ENCODE data around the gene THADA. TPM values are rescaled to one million over a fixed set of nuclear protein-coding genes. Genes with fewer than 3 reads are reported as not detected.

The THADA gene
- total RNA-seq, 2 experiments from 2014 or later = 31.2 to 32.3 TPM

DNA sequence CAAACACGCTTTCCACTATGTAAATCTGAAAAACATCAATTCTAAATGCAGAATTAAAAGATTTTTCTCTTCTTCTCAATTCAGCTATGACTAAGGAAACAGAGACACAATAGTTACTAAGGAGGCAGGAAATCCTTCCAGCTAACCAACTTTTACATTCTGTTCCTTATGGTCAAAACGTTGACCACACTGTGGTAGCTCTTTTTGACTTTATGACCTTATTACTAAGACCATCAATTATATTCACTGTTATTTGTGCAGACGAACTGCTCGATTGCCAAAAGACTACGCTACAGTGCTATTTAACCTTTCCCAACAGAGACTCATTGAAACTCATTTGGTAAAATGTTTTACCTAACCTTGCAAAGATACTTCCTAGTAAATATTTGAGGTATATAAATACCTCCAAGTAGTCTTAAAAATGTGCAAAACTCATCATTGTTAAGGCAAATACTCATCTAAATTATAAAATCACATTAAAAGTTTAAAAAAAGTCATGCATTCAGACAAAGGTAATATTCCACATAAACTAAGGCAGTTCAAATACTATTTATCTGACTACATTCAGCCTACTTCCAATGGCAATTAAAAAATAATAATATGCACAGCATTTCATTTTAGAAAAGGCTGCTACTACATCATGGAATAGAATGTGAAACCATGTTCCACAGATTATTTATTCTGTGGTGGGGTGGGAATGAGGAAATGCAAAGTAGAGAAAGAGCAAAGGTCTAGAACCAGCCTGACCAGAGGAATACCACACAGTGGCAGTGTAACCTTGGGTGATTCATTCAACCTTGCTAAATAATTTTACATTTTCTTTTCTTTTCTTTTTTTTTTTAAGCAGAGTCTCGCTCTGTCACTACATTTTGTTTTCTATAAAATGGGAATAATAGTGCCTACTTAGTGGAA is 139.9 kb downstream of the THADA start:
- no peaks in the 10 kb centered on the region for H3K4me1 ChIP-seq (ENCODE audit: insufficient read depth, low read length, poor library complexity, severe bottlenecking)
- no peaks in the 10 kb centered on the region for H3K79me2 ChIP-seq (ENCODE audit: insufficient read depth, low read depth, low read length)
- CTCF ChIA-PET (ENCODE audit: unreplicated experiment) = no interaction called here
- H3K36me3 ChIP-seq (ENCODE audit: insufficient read depth, low read length) = no peaks in the 10 kb centered on the region
- no peaks in the 10 kb centered on the region for H3K9me3 ChIP-seq (ENCODE audit: low read length)
- no peak overlapping the region for H3K4me3 ChIP-seq (ENCODE audit: low read depth, low read length, poor library complexity, severe bottlenecking)
- intact Hi-C loops (cut with micrococcal nuclease; ENCODE audit: unreplicated experiment) = no loop called here
- H3K27ac ChIP-seq (ENCODE audit: low read depth, low read length, poor library complexity, severe bottlenecking) = no peak overlapping the region
- DNase-seq (ENCODE audit: low spot score) = no peak
- H3K4me2 ChIP-seq (ENCODE audit: low read length) = no peak overlapping the region
- H3K9me2 ChIP-seq (ENCODE audit: insufficient read depth, low read length) = no peaks in the 10 kb centered on the region
- H4K20me1 ChIP-seq (ENCODE audit: insufficient read depth, low read length) = no peaks in the 10 kb centered on the region
- POLR2A ChIA-PET = interaction anchor here (1.2 kb wide), 1 partner anchor 114 kb away, joined by 3 read pairs; no protein-coding TSS in a partner anchor
- BruUV-seq (replicated peaks) = no TSS peak
- no peak overlapping the region for H2AFZ ChIP-seq (ENCODE audit: low read length)
- TF ChIP-seq, protein P1, sequence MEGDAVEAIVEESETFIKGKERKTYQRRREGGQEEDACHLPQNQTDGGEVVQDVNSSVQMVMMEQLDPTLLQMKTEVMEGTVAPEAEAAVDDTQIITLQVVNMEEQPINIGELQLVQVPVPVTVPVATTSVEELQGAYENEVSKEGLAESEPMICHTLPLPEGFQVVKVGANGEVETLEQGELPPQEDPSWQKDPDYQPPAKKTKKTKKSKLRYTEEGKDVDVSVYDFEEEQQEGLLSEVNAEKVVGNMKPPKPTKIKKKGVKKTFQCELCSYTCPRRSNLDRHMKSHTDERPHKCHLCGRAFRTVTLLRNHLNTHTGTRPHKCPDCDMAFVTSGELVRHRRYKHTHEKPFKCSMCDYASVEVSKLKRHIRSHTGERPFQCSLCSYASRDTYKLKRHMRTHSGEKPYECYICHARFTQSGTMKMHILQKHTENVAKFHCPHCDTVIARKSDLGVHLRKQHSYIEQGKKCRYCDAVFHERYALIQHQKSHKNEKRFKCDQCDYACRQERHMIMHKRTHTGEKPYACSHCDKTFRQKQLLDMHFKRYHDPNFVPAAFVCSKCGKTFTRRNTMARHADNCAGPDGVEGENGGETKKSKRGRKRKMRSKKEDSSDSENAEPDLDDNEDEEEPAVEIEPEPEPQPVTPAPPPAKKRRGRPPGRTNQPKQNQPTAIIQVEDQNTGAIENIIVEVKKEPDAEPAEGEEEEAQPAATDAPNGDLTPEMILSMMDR (conservative IDR thresholded peaks at IDR 0.05; ENCODE audit: low read length) = no peak
- no peak for TF ChIP-seq EZH2phosphoT487 (IDR thresholded peaks at IDR 0.05; ENCODE audit: borderline replicate concordance, low read depth, low read length)

DNA sequence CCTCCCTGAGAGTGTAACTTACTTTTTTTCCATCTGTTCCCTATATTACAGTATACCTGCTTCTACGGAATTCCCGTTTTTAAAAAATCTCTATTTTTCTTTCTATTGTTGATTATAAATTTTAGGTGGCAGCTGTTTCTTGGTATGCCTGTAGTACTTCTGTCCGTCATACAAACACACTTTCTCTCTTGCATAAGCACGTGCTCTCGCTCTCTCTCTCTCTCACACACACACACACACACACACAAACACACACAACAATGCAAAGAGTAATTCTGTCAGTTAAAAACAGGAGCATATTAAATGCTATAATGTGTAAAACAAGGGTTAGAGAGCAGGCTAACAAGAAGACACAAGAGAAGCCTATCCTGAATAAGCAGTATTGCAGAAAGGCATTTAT is 140.5 kb downstream of the THADA start:
- Histone ChIP-seq H2AFZ (ENCODE audit: low read length) (no peak overlapping the region), H3K4me3 (ENCODE audit: low read depth, low read length, poor library complexity, severe bottlenecking) (no peak overlapping the region), H3K27ac (ENCODE audit: low read depth, low read length, poor library complexity, severe bottlenecking) (no peak overlapping the region), H3K36me3 (ENCODE audit: insufficient read depth, low read length) (no peaks in the 10 kb centered on the region), H3K9me3 (ENCODE audit: low read length) (no peaks in the 10 kb centered on the region), H4K20me1 (ENCODE audit: insufficient read depth, low read length) (no peaks in the 10 kb centered on the region), H3K4me1 (ENCODE audit: insufficient read depth, low read length, poor library complexity, severe bottlenecking) (peaks cover 3% of the 10 kb centered on the region), H3K4me2 (ENCODE audit: low read length) (no peak overlapping the region), H3K79me2 (ENCODE audit: insufficient read depth, low read depth, low read length) (no peaks in the 10 kb centered on the region), H3K9me2 (ENCODE audit: insufficient read depth, low read length) (no peaks in the 10 kb centered on the region)
- intact Hi-C loops (cut with micrococcal nuclease; ENCODE audit: unreplicated experiment) = no loop called here
- no peak for DNase-seq (ENCODE audit: low spot score)
- TF ChIP-seq, protein P1 (conservative IDR thresholded peaks at IDR 0.05; ENCODE audit: low read length) = no peak
- TF ChIP-seq EZH2phosphoT487 (IDR thresholded peaks at IDR 0.05; ENCODE audit: borderline replicate concordance, low read depth, low read length) = no peak
- POLR2A ChIA-PET = interaction anchor here (1.0 to 1.3 kb wide), 3 partner anchors 8 to 215 kb away, joined by 3 to 4 read pairs (median 3); no protein-coding TSS in a partner anchor
- CTCF ChIA-PET (ENCODE audit: unreplicated experiment) = no interaction called here
- no TSS peak for BruUV-seq (replicated peaks)

DNA sequence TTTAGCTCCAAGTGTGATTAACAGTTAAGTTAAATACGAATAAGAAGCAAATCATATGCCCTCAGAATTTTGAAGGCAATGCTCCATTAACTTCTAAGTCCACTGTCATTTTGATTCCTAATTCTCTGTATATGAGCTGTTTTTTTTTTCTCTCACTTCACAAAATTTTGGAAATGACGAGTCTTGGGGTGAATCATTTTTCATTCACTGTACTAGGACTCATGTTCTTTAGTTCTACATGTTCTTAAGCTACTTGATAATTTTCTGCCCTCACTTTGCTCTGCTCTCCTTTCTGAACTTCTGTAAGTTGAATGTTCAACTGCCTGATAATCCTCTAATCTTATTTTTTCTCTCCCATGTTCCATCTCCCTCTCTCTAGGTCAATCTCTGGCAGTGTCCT is 141.0 kb downstream of the THADA start:
- Histone ChIP-seq H3K36me3 (ENCODE audit: insufficient read depth, low read length) (no peaks in the 10 kb centered on the region), H3K27ac (ENCODE audit: low read depth, low read length, poor library complexity, severe bottlenecking) (no peak overlapping the region), H3K9me2 (ENCODE audit: insufficient read depth, low read length) (no peaks in the 10 kb centered on the region), H2AFZ (ENCODE audit: low read length) (no peak overlapping the region), H3K79me2 (ENCODE audit: insufficient read depth, low read depth, low read length) (no peaks in the 10 kb centered on the region), H4K20me1 (ENCODE audit: insufficient read depth, low read length) (no peaks in the 10 kb centered on the region), H3K9me3 (ENCODE audit: low read length) (no peaks in the 10 kb centered on the region), H3K4me1 (ENCODE audit: insufficient read depth, low read length, poor library complexity, severe bottlenecking) (peaks cover 3% of the 10 kb centered on the region), H3K4me3 (ENCODE audit: low read depth, low read length, poor library complexity, severe bottlenecking) (no peak overlapping the region), H3K4me2 (ENCODE audit: low read length) (no peak overlapping the region)
- BruUV-seq (replicated peaks) = no TSS peak
- intact Hi-C loops (cut with micrococcal nuclease; ENCODE audit: unreplicated experiment) = no loop called here
- ChIA-PET POLR2A (interaction anchor here (0.6 to 1.3 kb wide), 4 partner anchors 8 to 214 kb away, joined by 3 to 4 read pairs (median 3); no protein-coding TSS in a partner anchor), CTCF (ENCODE audit: unreplicated experiment) (no interaction called here)
- DNase-seq (ENCODE audit: low spot score) = no peak
- TF ChIP-seq, protein P1 (conservative IDR thresholded peaks at IDR 0.05; ENCODE audit: low read length) = no peak
- no peak for TF ChIP-seq EZH2phosphoT487 (IDR thresholded peaks at IDR 0.05; ENCODE audit: borderline replicate concordance, low read depth, low read length)

Measured in OCI-LY7 (cell line).